ENCODE results near the gene PLPP4. TPM values are rescaled to one million over a fixed set of nuclear protein-coding genes. Genes with fewer than 3 reads are reported as not detected.

PLPP4 gene
- total RNA-seq, 4 donors from 2014 or later: 0.60 TPM; not detected in 3

DNA sequence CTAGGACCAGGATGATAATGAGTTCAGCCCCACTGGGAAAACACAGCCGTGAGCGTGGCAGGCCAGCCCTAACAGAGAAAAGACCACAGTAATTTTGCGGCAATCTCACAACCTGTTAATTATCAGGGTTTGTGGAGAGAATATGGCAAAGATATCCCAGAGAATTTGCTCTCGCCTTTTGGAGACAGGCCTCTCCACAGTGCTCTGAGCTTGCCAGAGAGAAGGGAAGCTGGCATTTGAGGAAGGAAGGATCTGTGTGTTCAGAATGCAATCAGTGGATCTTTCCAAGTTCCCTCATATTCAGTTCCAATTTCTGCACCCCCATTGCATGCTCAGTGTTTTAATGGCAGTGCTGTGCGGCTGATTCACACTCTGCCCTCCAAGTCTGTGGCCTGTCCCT is 60.2 kb downstream of the PLPP4 start:
- H3K27ac ChIP-seq: no peak overlapping the region
- H3K27me3 ChIP-seq: no peaks in the 10 kb centered on the region
- no peak overlapping the region for H3K4me3 ChIP-seq
- H3K4me1 ChIP-seq: no peaks in the 10 kb centered on the region
- H3K36me3 ChIP-seq: no peaks in the 10 kb centered on the region
- 78% methylated on average over 5 of the region's 5 CpGs for WGBS
- DNase-seq (ENCODE audit: low spot score in 2 of 2): no peak
- H3K9me3 ChIP-seq: no peaks in the 10 kb centered on the region
- TF ChIP-seq, protein P1, sequence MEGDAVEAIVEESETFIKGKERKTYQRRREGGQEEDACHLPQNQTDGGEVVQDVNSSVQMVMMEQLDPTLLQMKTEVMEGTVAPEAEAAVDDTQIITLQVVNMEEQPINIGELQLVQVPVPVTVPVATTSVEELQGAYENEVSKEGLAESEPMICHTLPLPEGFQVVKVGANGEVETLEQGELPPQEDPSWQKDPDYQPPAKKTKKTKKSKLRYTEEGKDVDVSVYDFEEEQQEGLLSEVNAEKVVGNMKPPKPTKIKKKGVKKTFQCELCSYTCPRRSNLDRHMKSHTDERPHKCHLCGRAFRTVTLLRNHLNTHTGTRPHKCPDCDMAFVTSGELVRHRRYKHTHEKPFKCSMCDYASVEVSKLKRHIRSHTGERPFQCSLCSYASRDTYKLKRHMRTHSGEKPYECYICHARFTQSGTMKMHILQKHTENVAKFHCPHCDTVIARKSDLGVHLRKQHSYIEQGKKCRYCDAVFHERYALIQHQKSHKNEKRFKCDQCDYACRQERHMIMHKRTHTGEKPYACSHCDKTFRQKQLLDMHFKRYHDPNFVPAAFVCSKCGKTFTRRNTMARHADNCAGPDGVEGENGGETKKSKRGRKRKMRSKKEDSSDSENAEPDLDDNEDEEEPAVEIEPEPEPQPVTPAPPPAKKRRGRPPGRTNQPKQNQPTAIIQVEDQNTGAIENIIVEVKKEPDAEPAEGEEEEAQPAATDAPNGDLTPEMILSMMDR (IDR thresholded peaks at IDR 0.05): no peak
- no peak for TF ChIP-seq POLR2A (IDR thresholded peaks at IDR 0.05)
- TF ChIP-seq POLR2AphosphoS5 (IDR thresholded peaks at IDR 0.05): no peak

DNA sequence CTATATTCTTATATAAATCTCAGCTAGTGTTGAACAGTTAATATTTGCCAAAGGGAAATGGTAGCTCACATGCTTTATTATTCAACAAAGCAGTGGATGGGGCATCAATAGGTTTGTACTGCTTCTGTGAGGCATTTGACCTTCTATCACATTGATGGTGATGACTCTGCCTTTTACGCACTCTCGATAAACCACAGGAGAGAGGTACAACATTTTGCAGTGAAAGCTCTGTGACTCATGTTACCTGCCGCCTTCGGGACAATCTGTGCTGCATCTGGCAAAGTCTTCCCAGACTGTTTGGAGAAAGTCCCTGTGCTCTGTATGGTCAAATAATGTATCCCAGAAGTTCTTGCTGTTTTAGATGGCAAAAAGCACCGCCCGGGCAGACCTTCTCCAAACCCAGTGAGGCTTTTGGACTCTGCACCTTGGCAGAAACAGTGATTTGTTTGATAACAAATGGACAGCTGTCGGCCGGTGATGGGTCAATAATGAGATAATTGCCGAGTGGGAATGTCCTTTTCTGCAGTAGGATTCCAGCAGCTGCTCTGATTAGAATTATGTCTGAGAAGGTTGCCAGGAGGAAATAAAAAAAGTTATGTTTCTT is 61.0 kb downstream of the PLPP4 start:
- DNase-seq (ENCODE audit: low spot score in 2 of 2): no peak
- H3K27ac ChIP-seq: no peak overlapping the region
- H3K27me3 ChIP-seq: no peaks in the 10 kb centered on the region
- no peak for TF ChIP-seq POLR2A (IDR thresholded peaks at IDR 0.05)
- TF ChIP-seq POLR2AphosphoS5 (IDR thresholded peaks at IDR 0.05): no peak
- TF ChIP-seq, protein P1 (IDR thresholded peaks at IDR 0.05): no peak
- TF ChIP-seq EP300 (IDR thresholded peaks at IDR 0.05): no peak
- WGBS: 87% methylated on average over 9 of the region's 9 CpGs
- no peaks in the 10 kb centered on the region for H3K9me3 ChIP-seq
- H3K36me3 ChIP-seq: no peaks in the 10 kb centered on the region
- no peaks in the 10 kb centered on the region for H3K4me1 ChIP-seq
- H3K4me3 ChIP-seq: no peak overlapping the region

DNA sequence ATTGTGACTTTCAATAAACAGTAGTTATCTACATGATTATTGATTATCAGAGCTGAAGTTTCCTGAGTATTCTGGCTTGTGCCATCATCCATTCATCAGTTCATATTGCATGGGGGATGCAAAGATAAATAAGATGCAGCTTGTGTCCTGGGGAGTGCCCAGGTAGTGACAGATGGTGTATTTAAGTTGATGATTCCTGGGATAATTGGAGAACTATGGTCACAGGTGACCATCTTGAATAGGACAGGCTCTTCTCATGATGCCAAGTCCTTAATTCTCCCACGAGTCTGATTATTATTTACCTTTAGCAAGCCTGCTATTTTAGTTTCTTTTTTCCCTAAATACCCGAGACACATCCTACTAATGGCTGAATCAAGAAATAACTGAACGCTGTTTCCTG is 64.9 kb downstream of the PLPP4 start:
- TF ChIP-seq POLR2AphosphoS5 (IDR thresholded peaks at IDR 0.05) (no peak), EP300 (IDR thresholded peaks at IDR 0.05) (no peak), POLR2A (IDR thresholded peaks at IDR 0.05) (no peak)
- TF ChIP-seq, protein P1 (IDR thresholded peaks at IDR 0.05): no peak
- Histone ChIP-seq H3K4me1 (no peaks in the 10 kb centered on the region), H3K9me3 (no peaks in the 10 kb centered on the region), H3K36me3 (no peaks in the 10 kb centered on the region), H3K27ac (no peak overlapping the region), H3K27me3 (no peaks in the 10 kb centered on the region), H3K4me3 (no peak overlapping the region)
- 81% methylated on average over 3 of the region's 3 CpGs for WGBS
- DNase-seq (ENCODE audit: low spot score in 2 of 2): no peak

DNA sequence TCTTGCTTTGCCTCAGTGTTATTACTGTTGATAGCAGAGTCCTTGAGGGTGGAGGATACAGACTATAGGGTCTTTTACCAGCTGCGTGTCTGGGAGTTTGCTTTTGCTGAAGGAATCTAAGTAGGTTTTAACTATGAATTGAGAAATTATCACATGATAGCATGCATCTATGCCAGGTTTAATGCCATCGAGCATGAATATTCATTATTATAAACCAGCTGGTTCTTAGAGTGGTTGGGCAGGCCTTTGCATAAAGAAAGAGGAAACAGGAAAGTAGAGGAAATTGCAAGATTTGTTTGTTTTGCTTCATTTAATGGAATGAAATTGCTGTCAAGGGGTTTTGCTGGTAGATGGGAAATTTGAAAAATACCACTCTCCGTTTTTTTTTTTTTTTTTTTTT is 70.7 kb downstream of the PLPP4 start:
- Histone ChIP-seq H3K27me3 (no peaks in the 10 kb centered on the region), H3K36me3 (no peaks in the 10 kb centered on the region), H3K4me1 (no peaks in the 10 kb centered on the region), H3K27ac (no peak overlapping the region), H3K9me3 (no peaks in the 10 kb centered on the region), H3K4me3 (no peak overlapping the region)
- DNase-seq (ENCODE audit: low spot score in 2 of 2): no peak
- TF ChIP-seq, protein P1 (IDR thresholded peaks at IDR 0.05): no peak
- TF ChIP-seq POLR2A (IDR thresholded peaks at IDR 0.05) (no peak), EP300 (IDR thresholded peaks at IDR 0.05) (no peak), POLR2AphosphoS5 (IDR thresholded peaks at IDR 0.05) (no peak)
- WGBS: 88% methylated on average over 3 of the region's 3 CpGs

DNA sequence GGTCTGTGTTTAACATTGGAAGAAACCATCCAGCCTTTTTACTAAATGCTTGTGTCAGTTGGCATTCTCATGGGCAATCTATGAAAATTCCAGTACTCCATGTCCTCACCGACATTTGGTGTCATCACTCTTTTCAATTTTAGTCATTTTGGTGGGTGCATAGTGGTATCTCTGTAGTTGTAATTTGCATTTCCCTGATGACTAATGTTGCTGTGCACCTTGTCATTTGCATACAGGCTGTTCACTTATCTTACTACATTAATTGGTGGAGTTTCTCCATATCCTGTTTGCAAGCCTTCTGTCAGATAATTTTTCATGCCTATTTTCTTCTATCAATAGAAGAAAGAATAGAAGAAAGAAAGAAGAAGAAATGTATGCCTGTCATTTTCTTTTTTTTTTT is 73.7 kb downstream of the PLPP4 start:
- no peak overlapping the region for H3K27ac ChIP-seq
- H3K4me3 ChIP-seq: no peak overlapping the region
- H3K36me3 ChIP-seq: no peaks in the 10 kb centered on the region
- no peaks in the 10 kb centered on the region for H3K4me1 ChIP-seq
- DNase-seq (ENCODE audit: low spot score in 2 of 2): no peak
- H3K27me3 ChIP-seq: no peaks in the 10 kb centered on the region
- no peaks in the 10 kb centered on the region for H3K9me3 ChIP-seq
- WGBS: 67% methylated on average over 1 of the region's 1 CpG
- TF ChIP-seq, protein P1 (IDR thresholded peaks at IDR 0.05): no peak
- no peak for TF ChIP-seq POLR2A (IDR thresholded peaks at IDR 0.05)
- no peak for TF ChIP-seq POLR2AphosphoS5 (IDR thresholded peaks at IDR 0.05)

Measured in suprapubic skin (tissue), 4 donors.